ENCODE results near the gene WDCP.

Gene WDCP

GRCh38 chr2:23993736-23994269, 53.4 kb downstream of the WDCP start:
- no peak for DNase-seq (ENCODE audit: low spot score)

- no peak for DNase-seq (ENCODE audit: low spot score)
Observed at GRCh38 chr2:23992931-23993330, 54.3 kb downstream of the WDCP start.

GRCh38 chr2:23988371-23988770, 58.8 kb downstream of the WDCP start:
- DNase-seq (ENCODE audit: low spot score), result no peak

Measured in left forelimb (tissue), 1 donor.